ENCODE measurements around the gene TNFRSF8. TPM values are rescaled to one million over a fixed set of nuclear protein-coding genes. Genes with fewer than 3 reads are reported as not detected.
A peak's percentile ranks its signal among the peaks of the same experiment; 100 is the strongest.

TNFRSF8 gene
- total RNA-seq, 4 donors from 2014 or later: 1.1 to 2.6 (median 1.4) TPM

GRCh38 chr1:12164210-12164609 lies 101.1 kb downstream of the TNFRSF8 start:
- intact Hi-C loops (cut with DNase I; ENCODE audit: low total_unique reads): no loop called here
- in situ Hi-C loops (cut with MboI; ENCODE audit: low sequenced_read_pairs in 4 of 4): no loop called here
- H3K36me3 ChIP-seq: no peaks in the 10 kb centered on the region
- H3K4me3 ChIP-seq: no peak overlapping the region
- H3K9me3 ChIP-seq: no peaks in the 10 kb centered on the region
- ATAC-seq (no peak), DNase-seq (no peak)
- peaks cover 18 to 19% of the 10 kb centered on the region in 2 donors for H3K4me1 ChIP-seq
- H3K27me3 ChIP-seq: peaks cover 0 to 4% (median 0%) of the 10 kb centered on the region in 3 donors
- no peak for TF ChIP-seq CTCF (IDR thresholded peaks at IDR 0.05 in 4 of 5, conservative IDR thresholded peaks at IDR 0.05 in 1 of 5)
- TF ChIP-seq POLR2A (IDR thresholded peaks at IDR 0.05): no peak
- no peak overlapping the region for H3K27ac ChIP-seq

- intact Hi-C loops (cut with DNase I; ENCODE audit: low total_unique reads) (loop anchor here (5.0 kb wide), 1 partner anchor 38 kb away; no protein-coding TSS in a partner anchor), in situ Hi-C loops (cut with MboI; ENCODE audit: low sequenced_read_pairs in 4 of 4) (no loop called here)
- TF ChIP-seq CTCF (IDR thresholded peaks at IDR 0.05 in 4 of 5, conservative IDR thresholded peaks at IDR 0.05 in 1 of 5): no peak
- no peak for TF ChIP-seq POLR2A (IDR thresholded peaks at IDR 0.05)
- H3K27me3 ChIP-seq: peaks cover 0 to 4% (median 0%) of the 10 kb centered on the region in 3 donors
- no peak overlapping the region for H3K4me3 ChIP-seq
- H3K27ac ChIP-seq: peak overlapping the region in 1 of 4 donors; percentile 85
- no peaks in the 10 kb centered on the region for H3K36me3 ChIP-seq
- no peak for DNase-seq
- peaks cover 24 to 28% of the 10 kb centered on the region in 2 donors for H3K4me1 ChIP-seq
- ATAC-seq: no peak
- no peaks in the 10 kb centered on the region for H3K9me3 ChIP-seq
Observed at GRCh38 chr1:12165342-12165741, 102.2 kb downstream of the TNFRSF8 start.

- in situ Hi-C loops (cut with MboI; ENCODE audit: low sequenced_read_pairs in 4 of 4) (no loop called here), intact Hi-C loops (cut with DNase I; ENCODE audit: low total_unique reads) (loop anchor here (2.0 to 5.0 kb wide), 2 partner anchors 14 to 40 kb away; no protein-coding TSS in a partner anchor)
- Histone ChIP-seq H3K27ac (peak within 1 kb of the TSS; percentile 72 to 85 (median 84)), H3K4me1 (peaks cover 20 to 27% of the 10 kb centered on the region in 2 donors), H3K36me3 (no peaks in the 10 kb centered on the region), H3K9me3 (no peaks in the 10 kb centered on the region), H3K4me3 (peak within 1 kb of the TSS; percentile 65 to 93 (median 73)), H3K27me3 (peaks cover 0 to 4% (median 0%) of the 10 kb centered on the region in 3 donors)
- peak; percentile 75 to 86 for TF ChIP-seq POLR2A (IDR thresholded peaks at IDR 0.05)
- no peak for TF ChIP-seq CTCF (IDR thresholded peaks at IDR 0.05 in 4 of 5, conservative IDR thresholded peaks at IDR 0.05 in 1 of 5)
- ATAC-seq: peak; percentile 50 to 57
- DNase-seq: no peak
Observed at GRCh38 chr1:12166834-12167492, 103.9 kb downstream of the TNFRSF8 start, which contains the start of gene TNFRSF1B. Gene TNFRSF1B, plus strand, starts transcription at chr1:12166991. Its CDS starts 101 bp downstream, at chr1:12167092.

- in situ Hi-C loops (cut with MboI; ENCODE audit: low sequenced_read_pairs in 4 of 4): no loop called here
- Histone ChIP-seq H3K27ac (peak overlapping the region; percentile 72 to 85 (median 84)), H3K27me3 (peaks cover 0 to 4% (median 0%) of the 10 kb centered on the region in 3 donors), H3K4me1 (peaks cover 14 to 25% of the 10 kb centered on the region in 2 donors), H3K4me3 (peak overlapping the region; percentile 65 to 93 (median 73)), H3K9me3 (no peaks in the 10 kb centered on the region), H3K36me3 (no peaks in the 10 kb centered on the region)
- intact Hi-C loops (cut with DNase I; ENCODE audit: low total_unique reads): loop anchor here (2.0 to 5.0 kb wide), 2 partner anchors 13 to 40 kb away; no protein-coding TSS in a partner anchor
- TF ChIP-seq POLR2A (IDR thresholded peaks at IDR 0.05): no peak
- TF ChIP-seq CTCF (IDR thresholded peaks at IDR 0.05 in 4 of 5, conservative IDR thresholded peaks at IDR 0.05 in 1 of 5): no peak
- DNase-seq (no peak), ATAC-seq (peak; percentile 15 to 19)
Observed at GRCh38 chr1:12167493-12168429, 104.7 kb downstream of the TNFRSF8 start.
